ENCODE measurements around the gene TCP10L.
"Not testable (repeated sequence)": the region's sequence is repeated elsewhere in the genome, so short reads cannot be mapped to it uniquely, and the experiment has no call there.

TCP10L gene

GRCh38 chr21:32585042-32585710, at the start of gene TCP10L:
TCP10L (minus strand) TSS chr21:32585523; CDS start chr21:32584304, 1,219 bp downstream.
- DNase-seq: no peak

DNA sequence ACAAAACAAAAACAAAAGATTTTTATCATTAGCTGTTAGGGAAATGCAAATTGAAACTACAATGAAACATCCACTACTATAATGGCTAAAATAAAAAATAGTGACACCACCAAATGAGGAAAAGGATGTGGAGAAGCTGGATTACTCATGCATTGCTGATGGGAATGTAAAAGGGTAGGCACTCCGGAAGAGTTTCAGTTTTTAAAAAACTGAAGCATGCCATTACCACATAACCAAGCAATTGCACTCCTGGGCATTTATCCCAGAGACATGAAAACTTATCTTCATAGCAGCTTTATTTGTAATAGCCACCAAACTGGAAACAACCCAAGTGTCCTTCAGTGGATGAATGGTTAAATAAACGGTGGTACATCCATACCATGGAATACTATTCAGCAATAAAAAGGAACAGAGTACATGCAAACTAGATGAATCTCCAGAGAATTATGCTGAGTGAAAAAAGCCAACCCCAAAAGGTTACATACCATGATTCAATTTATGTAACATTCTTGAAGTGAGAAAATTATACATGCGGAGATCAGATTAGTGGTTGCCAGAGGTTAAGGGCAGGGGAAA, 41.4 kb upstream of the TCP10L start:
- no peak for DNase-seq

DNA sequence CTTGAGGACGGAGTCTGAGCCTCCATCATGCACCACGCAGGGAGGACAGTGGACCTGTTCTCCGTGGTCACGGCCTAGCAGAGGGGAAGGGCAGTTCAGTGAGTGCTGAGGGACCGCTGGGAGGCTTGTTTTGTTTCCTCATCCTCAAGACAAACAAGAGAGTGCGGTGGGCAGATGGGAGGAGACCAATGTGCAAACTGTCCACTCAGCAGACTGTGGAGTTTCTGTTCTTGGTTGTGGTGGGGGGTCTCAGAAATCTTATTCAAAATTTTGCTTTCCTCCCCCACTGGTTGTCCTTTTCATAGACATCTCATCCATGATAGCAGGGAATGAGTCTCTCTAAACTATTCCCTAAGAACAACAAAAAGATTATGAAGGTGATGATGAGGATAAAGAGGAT, 32.9 kb upstream of the TCP10L start:
- not testable (repeated sequence) for DNase-seq

- DNase-seq: no peak
Measured at GRCh38 chr21:32613436-32614043, 28.2 kb upstream of the TCP10L start.

DNA sequence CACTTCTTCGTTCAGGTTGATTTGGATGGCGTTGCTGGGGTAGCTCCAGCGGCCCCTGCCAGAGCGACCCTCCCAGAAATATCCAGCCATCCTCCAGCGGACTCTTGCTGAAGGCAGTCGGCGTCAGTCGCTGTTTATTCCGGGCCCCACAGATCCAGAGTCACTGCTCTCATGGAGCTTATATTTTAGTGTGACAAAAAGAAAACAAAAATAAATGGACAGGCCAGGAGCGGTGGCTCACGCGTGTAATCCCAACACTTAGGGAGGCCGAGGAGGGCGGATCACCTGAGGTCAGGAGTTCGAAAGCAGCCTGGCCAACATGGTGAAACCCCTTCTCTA, 27.6 kb upstream of the TCP10L start:
- DNase-seq: no peak

DNA sequence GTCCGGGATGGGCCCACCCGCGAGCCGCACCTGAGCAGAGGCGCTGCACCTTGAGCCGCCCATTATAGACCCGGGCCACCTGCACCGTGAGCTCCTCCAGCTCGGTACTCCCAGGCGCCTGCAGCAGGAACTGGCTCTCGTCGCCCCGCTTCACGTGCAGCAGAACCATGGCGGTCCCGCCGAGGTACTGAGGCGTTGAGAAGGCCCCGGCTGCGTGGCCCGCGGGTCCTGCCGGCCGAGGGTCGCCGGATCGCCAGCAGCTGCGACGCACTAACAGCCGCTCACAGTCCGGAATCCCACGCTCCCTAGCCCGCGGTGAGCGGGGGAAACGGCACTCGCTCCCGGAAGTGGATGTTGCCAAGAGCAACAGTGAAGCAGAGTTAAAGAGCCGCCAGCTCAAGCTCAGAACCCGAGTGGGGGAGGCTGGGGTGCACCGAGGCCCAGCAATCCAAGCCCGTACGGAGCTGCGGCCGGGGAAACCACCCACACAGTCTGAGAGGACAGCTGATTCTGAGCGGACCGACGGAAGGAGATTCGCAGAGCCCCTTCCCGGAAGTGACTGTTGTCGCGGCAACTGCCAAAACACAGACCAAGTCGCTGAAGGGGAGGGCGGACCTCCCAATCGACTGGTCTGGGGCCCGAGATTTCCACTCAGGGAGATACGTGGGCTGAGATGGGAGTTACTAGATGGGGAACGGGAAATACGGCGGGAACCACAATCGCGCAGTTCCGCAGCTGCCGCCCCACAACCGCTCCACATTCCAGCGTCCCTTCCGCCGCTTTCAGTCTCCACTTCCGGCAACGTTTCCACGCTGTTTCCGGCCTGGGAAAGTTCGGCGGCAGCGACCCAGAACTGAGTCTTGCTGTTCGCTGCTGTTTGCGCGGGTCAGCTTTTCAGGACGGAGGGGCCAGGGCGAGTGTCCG, 27.0 kb upstream of the TCP10L start, which contains the start of gene CFAP298:
TSS of gene CFAP298 (minus strand) at position 303 of the 924 bp plus-strand sequence. CDS start at position 169, 134 bp downstream.
- peak; percentile 53 for DNase-seq

- DNase-seq: no peak
Measured at GRCh38 chr21:32611471-32611997, 26.2 kb upstream of the TCP10L start.

DNA sequence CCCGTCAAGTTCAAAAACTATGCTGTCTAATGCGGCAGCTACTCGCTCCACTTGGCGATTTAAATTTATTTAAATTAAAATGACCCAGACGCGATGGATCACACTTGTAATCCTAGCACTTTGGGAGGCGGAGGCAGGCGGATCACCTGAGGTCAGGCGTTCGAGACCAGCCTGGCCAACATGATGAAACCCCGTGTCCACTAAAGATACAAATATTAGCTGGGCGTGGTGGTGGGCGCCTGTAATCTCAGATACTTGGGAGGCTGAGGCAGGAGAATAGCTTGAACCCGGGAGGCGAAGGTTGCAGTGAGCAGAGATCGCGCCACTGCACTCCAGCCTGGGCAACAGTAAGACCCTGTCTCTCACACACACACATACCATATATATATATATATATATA, 25.6 kb upstream of the TCP10L start:
- not testable (repeated sequence) for DNase-seq

DNA sequence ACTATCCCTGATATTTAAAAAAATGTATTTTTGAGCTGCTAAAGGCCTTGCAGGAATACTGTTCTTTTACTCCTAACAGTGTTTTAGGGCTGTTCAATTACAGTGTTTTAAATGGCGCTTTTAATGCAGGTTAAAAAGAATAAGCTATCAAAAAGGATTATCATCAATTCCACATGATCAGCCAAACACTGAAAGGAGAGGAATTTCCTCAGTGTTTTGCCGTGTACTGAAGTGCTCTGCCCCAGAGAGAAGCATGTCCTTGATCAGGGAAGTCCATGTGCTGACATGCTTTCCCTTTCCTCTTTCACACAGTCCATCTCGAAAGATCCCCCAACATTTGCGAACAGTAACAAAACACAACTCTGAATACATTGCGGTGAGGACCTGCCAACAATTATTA, 23.5 kb upstream of the TCP10L start:
- no peak for DNase-seq

DNA sequence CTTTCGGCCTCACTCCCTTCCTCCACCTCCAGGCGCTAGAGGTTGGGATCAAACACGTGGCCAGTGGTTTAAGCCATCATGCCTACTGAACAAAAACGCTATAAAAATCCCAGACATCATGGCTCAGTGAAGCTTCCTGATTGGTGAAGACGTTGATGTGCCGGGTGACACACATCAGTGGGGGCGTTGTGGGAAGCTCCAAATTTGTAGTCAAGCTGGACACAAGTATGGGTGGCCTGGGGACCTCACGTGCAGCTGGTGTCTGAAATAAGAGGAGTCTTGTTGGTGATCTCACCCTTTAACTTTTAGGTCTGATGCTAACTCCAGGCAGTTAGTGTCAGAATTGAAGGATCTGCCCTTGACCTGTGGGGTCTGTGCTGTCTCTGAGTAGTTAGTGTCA, 20.1 kb upstream of the TCP10L start:
- no peak for DNase-seq

DNA sequence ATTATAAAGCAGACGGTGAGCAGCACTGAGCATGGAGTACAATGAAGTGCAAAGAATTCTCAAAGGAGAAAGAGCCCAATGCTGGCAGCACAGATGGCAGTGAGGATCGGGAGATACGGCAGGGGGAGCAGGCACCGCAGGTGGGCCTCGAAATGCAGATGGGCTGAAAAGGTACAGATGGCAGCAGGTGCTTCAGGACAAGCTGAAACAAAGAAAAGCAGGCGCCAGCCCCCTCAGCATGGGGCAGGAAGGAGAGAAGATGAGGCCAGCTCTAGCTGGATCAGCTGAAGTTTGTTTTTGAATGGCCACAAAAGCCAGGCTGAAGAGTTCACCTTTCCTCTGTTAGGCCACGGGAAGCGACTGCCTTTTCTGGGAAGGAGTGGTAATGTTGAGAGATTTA, 19.1 kb upstream of the TCP10L start:
- no peak for DNase-seq

DNA sequence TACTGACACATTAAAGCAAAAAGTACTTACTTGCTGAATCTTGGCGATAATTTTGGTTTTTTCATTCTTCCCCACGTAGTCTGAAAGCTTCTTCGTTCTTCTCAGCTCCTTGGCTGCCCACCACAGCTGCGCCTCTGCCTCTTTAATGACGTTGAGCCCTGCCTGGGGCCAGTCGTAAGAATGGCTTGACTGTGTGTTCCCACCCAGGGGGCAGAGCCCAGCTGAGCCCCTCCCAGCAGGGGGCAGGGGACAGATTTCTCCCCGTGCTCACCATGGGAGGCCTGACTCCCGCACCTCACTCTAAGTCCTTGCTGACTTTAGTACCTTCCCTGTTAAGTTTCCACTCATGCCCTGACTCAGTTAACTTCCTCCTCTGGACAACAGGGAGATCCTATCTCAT, 17.8 kb upstream of the TCP10L start:
- DNase-seq: no peak

- no peak for DNase-seq
Measured at GRCh38 chr21:32602099-32602498, 16.8 kb upstream of the TCP10L start.

DNA sequence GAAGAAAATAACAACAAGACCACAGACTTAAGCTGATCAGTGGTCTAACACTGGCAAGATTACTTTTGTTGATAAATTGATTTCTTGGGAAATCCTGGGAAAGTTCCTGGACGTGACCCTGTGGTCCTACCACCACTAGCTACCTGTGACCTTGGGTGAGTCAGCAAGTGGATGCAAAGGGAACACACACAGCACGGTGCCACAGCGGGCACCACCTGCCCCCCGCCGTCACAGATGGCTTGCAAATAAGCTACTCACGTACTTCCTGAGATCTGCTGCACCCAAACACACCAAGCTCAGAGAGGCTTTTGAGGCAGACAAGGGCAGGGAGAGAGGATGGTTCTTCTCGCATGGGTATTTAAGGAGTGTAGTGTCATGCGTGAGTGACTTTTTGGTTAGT, 14.2 kb upstream of the TCP10L start:
- no peak for DNase-seq

GRCh38 chr21:32599091-32599490, 13.8 kb upstream of the TCP10L start:
- DNase-seq: no peak

DNA sequence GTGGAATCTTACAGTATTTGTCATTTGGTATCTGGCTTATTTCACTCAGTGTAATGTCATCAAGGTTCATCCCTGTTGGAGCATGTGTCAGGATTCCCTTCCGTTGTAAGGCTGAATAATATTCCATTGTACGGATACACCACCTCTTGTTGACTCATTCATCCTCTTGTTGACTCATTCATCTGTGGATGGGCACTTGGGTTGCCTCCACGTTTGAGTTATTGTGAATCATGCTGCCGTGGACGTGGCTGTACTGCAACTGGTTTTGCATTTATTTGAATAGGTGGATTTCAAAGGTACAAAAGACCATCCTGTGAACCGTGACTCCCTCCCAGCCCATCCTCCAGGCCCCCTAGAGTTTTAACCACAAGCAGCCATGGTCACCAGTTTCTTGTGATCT, 11.9 kb upstream of the TCP10L start:
- DNase-seq: no peak

GRCh38 chr21:32595431-32595830, 10.1 kb upstream of the TCP10L start:
- DNase-seq: no peak

GRCh38 chr21:32593690-32594089, 8.4 kb upstream of the TCP10L start:
- DNase-seq: no peak

GRCh38 chr21:32592929-32593502, 7.7 kb upstream of the TCP10L start:
- no peak for DNase-seq

DNA sequence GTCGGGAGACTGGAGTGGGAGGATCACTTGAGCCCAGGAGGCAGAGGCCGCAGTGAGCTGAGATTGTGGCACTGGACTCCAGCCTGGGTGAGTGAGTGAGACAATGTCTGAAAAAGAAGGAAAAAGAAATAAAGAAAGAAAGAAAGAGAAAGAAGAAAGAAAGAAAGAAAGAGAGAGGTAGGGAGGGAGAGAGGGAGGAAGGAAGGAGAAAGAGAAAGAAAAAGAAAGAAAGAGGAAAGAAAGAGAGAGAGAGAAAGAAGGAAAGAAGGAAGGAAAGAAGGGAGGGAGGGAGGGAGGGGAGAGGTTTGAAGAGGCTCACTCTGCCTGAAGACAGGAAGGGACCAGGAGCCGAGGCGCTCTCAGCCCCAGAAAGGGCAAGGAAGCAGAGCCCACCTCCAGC, 4.8 kb upstream of the TCP10L start:
- no peak for DNase-seq

GRCh38 chr21:32587651-32588050, 2.3 kb upstream of the TCP10L start:
- no peak for DNase-seq

- no peak for DNase-seq
Measured at GRCh38 chr21:32587120-32587519, 1.8 kb upstream of the TCP10L start.

- DNase-seq: no peak
Measured at GRCh38 chr21:32585970-32586369, 647 bp upstream of the TCP10L start.
